Transverse colon (tissue), 4 donors: Measurements from ENCODE around the gene SLC17A7. TPM values are rescaled to one million over a fixed set of nuclear protein-coding genes. Genes with fewer than 3 reads are reported as not detected.
A peak's percentile ranks its signal among the peaks of the same experiment; 100 is the strongest.

Experiments used
- DNase-seq: peaks from one replicate; pipeline ENCODE4 v3.0.0-alpha.2; 2019
- H3K27ac ChIP-seq, 4 donors: fragments of 200-600 bp; sonication (generic); 2 replicates each; pipeline ENCODE4 v1.5.1; 2016 to 2018; ENCODE audit warnings: inconsistent platforms in 4 of 4
- H3K27me3 ChIP-seq: fragments of 200-600 bp; sonication (generic); 2 replicates; pipeline ENCODE4 v1.5.1; 2017; ENCODE audit warnings: inconsistent platforms
- H3K36me3 ChIP-seq, 4 donors: fragments of 200-600 bp; sonication (generic); 2 replicates each; pipeline ENCODE4 v1.5.1; 2017 to 2019; ENCODE audit warnings: inconsistent platforms in 4 of 4
- H3K4me1 ChIP-seq, 4 donors: fragments of 200-600 bp; sonication (generic); 2 replicates each; pipeline ENCODE4 v1.5.1; 2017 to 2020; ENCODE audit warnings: inconsistent platforms in 4 of 4
- H3K4me3 ChIP-seq, 4 donors: fragments of 200-600 bp; sonication (generic); 1 replicate in 1 of 4; 2 replicates in 3 of 4; pipeline versions ENCODE4 v1.5.1 to v1.6.1; 2017 to 2019; ENCODE audit warnings: inconsistent platforms in 4 of 4
- H3K9me3 ChIP-seq, 2 donors: fragments of 200-600 bp; sonication (generic); 2 replicates each; pipeline ENCODE4 v1.5.1; 2017 to 2019; ENCODE audit warnings: inconsistent platforms in 2 of 2
- CTCF ChIP-seq, 5 experiments: fragments of 200-600 bp in 3 of 5; fragments of 450-650 bp in 2 of 5; sonication (generic) in 3 of 5; IDR thresholded peaks; 1 replicate in 2 of 5; 2 replicates in 3 of 5; pipeline ENCODE4 v1.5.1; 2016 to 2017; ENCODE audit warnings: antibody characterized with exemption in 5 of 5, inconsistent platforms in 3 of 5, mild to moderate bottlenecking in 2 of 5, moderate library complexity in 1 of 5
- EP300 ChIP-seq: sonication (generic); formaldehyde crosslinking; IDR thresholded peaks from one replicate; pipeline ENCODE4 v1.6.1; 2017; ENCODE audit warnings: antibody characterized with exemption, low read depth
- POLR2A ChIP-seq: fragments of 450-650 bp; IDR thresholded peaks from one replicate; pipeline ENCODE4 v1.6.1; 2016; ENCODE audit warnings: antibody characterized with exemption, mild to moderate bottlenecking, moderate library complexity
- POLR2AphosphoS5 ChIP-seq, 3 donors: sonication (generic); formaldehyde crosslinking; IDR thresholded peaks; one replicate each; pipeline ENCODE4 v1.6.1; 2016; ENCODE audit warnings: antibody characterized with exemption in 3 of 3
- WGBS, 2 donors: methylation state at CpG; one replicate each; pipeline ENCODE4 v1.1.5; 2018; ENCODE audit warnings: low coverage in 1 of 2; 5-methylcytosine and 5-hydroxymethylcytosine counted together
- in situ Hi-C, 4 donors: fragments of 200-750 bp; cut with MboI; loops; one replicate each; pipeline versions ENCODE4 v1.15.0 to v1.15.1; 2017; ENCODE audit warnings: low sequenced_read_pairs in 3 of 4, low pct_ligation_motif_present in 1 of 4, low pct_unique_long_range_greater_than_20kb in 1 of 4
- intact Hi-C: fragments of 100-400 bp; cut with DNase I; formaldehyde crosslinking; loops from one replicate; pipeline ENCODE4 v1.15.1; 2023; ENCODE audit warnings: low total_unique reads
- total RNA-seq, 4 donors: library from RNA; depleted of rRNA; stranded (reverse); fragments of >200 nt; gene quantifications; one replicate each; pipeline ENCODE4 v1.1.0, GENCODE V29; 2016

The SLC17A7 gene
- total RNA-seq, 4 donors from 2014 or later, result 0.55 to 1.1 TPM; not detected in 2

GRCh38 chr19:49423985-49424303, 17.4 kb downstream of the SLC17A7 start:
- Histone ChIP-seq H3K9me3 (no peaks in the 10 kb centered on the region), H3K36me3 (no peaks in the 10 kb centered on the region), H3K27ac (no peak overlapping the region), H3K4me1 (peaks cover 9 to 38% (median 29%) of the 10 kb centered on the region in 4 donors), H3K27me3 (peaks cover 100% of the 10 kb centered on the region), H3K4me3 (no peak overlapping the region)
- DNase-seq, result no peak
- 0 to 12% methylated on average over 3 of the region's 3 CpGs for WGBS, 2 donors
- intact Hi-C loops, result no loop called here
- TF ChIP-seq POLR2A (no peak), POLR2AphosphoS5 (IDR thresholded peaks at IDR 0.05) (no peak), CTCF (IDR thresholded peaks at IDR 0.05) (no peak), EP300 (no peak)
- in situ Hi-C loops, result no loop called here

- in situ Hi-C loops (no loop called here), intact Hi-C loops (no loop called here)
- peak within 1 kb of the TSS in 2 of 4 donors; percentile 15 to 42 for H3K4me3 ChIP-seq
- no peak for DNase-seq
- peaks cover 100% of the 10 kb centered on the region for H3K27me3 ChIP-seq
- no peaks in the 10 kb centered on the region for H3K36me3 ChIP-seq
- H3K27ac ChIP-seq, result no peak within 1 kb of the TSS
- no peak for TF ChIP-seq EP300
- TF ChIP-seq POLR2A, result no peak
- TF ChIP-seq POLR2AphosphoS5 (IDR thresholded peaks at IDR 0.05), result no peak
- TF ChIP-seq CTCF (IDR thresholded peaks at IDR 0.05), result no peak
- 12 to 15% methylated on average over 8 to 41 of the region's 42 CpGs for WGBS, 2 donors
- no peaks in the 10 kb centered on the region for H3K9me3 ChIP-seq
- H3K4me1 ChIP-seq, result peaks cover 9 to 34% (median 25%) of the 10 kb centered on the region in 4 donors
Observed at GRCh38 chr19:49423071-49423984, 18.0 kb downstream of the SLC17A7 start, which contains the start of gene PTH2. Gene PTH2, minus strand, starts transcription at chr19:49423441. Its CDS starts 102 bp downstream, at chr19:49423339.

- Histone ChIP-seq H3K27me3 (peaks cover 100% of the 10 kb centered on the region), H3K9me3 (no peaks in the 10 kb centered on the region), H3K27ac (no peak overlapping the region), H3K4me3 (peak overlapping the region in 2 of 4 donors; percentile 15 to 42), H3K4me1 (peaks cover 3 to 27% (median 18%) of the 10 kb centered on the region in 4 donors), H3K36me3 (no peaks in the 10 kb centered on the region)
- intact Hi-C loops, result no loop called here
- in situ Hi-C loops, result no loop called here
- no peak for DNase-seq
- WGBS, 2 donors, result 6 to 60% methylated on average over 1 to 49 of the region's 58 CpGs
- TF ChIP-seq EP300 (no peak), POLR2A (no peak), POLR2AphosphoS5 (IDR thresholded peaks at IDR 0.05) (no peak), CTCF (IDR thresholded peaks at IDR 0.05) (peak; percentile 12 to 42 (median 20))
Observed at GRCh38 chr19:49422407-49423070, 18.8 kb downstream of the SLC17A7 start.

GRCh38 chr19:49421878-49422202, 19.5 kb downstream of the SLC17A7 start:
- peaks cover 100% of the 10 kb centered on the region for H3K27me3 ChIP-seq
- TF ChIP-seq EP300 (no peak), POLR2AphosphoS5 (IDR thresholded peaks at IDR 0.05) (no peak), CTCF (IDR thresholded peaks at IDR 0.05) (no peak), POLR2A (no peak)
- in situ Hi-C loops, result no loop called here
- no peak for DNase-seq
- H3K36me3 ChIP-seq, result no peaks in the 10 kb centered on the region
- intact Hi-C loops, result no loop called here
- peaks cover 3 to 27% (median 18%) of the 10 kb centered on the region in 4 donors for H3K4me1 ChIP-seq
- no peak overlapping the region for H3K4me3 ChIP-seq
- 24 to 25% methylated on average over 2 to 3 of the region's 3 CpGs for WGBS, 2 donors
- no peak overlapping the region for H3K27ac ChIP-seq
- H3K9me3 ChIP-seq, result no peaks in the 10 kb centered on the region
